GM08714 (cell line): ENCODE results near the gene GOLGA5.
"Not testable (repeated sequence)": the region's sequence is repeated elsewhere in the genome, so short reads cannot be mapped to it uniquely, and the experiment has no call there.

ENCODE experiments used
- H3K4me3 ChIP-seq: fragments of 200-500 bp; sonication (Bioruptor generic); 2 replicates; pipeline ENCODE4 v1.5.1; 2014; ENCODE audit warnings: mild to moderate bottlenecking, low read length, inconsistent platforms
- ZNF274 ChIP-seq: IDR thresholded peaks from 2 replicates; pipeline ENCODE4 v1.6.1; 2012; ENCODE audit warnings: mild to moderate bottlenecking, low read depth, low read length

The GOLGA5 gene

DNA sequence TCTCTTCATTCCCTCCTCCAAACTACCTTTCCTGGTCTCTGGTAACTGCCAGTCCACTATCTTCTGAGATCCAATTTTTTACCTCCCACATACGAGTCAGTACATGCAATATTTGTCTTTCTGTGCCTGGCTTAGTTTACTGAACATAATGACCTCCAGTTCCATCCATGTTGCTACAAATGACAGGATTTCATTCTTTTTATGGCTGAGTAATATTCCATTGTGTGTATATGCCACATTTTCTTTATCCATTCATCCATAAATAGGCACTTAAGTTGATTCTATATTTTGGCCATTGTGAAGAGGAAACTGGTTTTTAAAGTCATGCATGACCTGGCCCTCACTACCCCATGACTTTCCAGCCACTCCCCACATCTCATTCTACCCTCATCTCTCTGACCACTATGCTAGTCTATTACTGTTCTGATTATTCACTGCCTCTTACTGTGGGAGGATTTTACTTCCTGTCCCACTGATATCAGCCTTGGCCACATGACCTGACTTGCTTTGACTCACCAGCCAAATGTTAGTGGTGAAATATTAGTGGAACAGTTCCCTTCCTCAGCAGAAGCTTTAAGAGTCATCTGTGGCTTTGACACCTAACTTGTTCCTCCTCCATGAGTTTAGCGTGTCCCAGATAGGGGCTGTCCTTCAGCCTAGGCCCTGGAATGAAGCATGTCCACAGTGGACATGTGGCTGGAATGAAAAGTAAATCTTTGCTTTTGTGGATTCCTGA is 52.2 kb downstream of the GOLGA5 start:
- no peak for TF ChIP-seq ZNF274
- no peak overlapping the region for H3K4me3 ChIP-seq

DNA sequence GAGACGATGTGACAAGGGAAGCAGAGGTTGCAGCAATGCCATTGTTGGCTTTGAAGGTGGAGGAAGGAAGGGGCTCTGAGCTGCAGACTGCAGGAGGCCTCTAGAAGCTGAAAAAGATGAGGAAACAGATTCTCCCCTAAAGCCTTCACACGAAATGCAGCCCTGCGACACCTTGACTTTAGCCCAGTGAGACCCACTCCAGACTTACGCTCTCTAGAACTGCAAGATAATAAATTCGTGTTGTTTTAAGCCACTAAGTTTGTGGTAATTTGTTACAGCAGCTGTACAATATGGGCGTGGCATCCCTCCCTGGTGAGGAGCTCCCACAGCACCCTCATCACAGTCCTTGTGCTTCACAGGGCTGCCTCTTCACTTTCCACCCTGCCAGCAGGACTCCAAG is 53.2 kb downstream of the GOLGA5 start:
- H3K4me3 ChIP-seq, result no peak overlapping the region
- no peak for TF ChIP-seq ZNF274

DNA sequence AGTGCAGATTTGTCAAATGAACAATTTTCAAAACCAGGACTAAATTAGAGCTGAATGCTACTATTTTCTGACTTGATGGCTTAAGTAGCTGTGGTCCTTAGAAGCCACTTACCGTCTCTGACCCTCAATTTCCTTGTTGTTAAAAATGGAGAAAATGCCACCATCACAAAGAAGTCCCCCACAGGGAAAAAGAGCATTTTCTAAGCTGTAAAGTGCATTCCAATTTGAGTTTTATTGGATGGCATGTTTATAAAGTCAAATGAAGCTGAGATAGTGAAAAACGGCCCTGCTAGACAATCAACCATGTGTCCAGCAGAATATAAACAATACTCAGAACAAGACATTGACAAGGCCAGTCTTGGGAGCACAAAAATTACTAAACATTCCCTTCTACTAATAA is 53.6 kb downstream of the GOLGA5 start:
- TF ChIP-seq ZNF274, result no peak
- no peak overlapping the region for H3K4me3 ChIP-seq

DNA sequence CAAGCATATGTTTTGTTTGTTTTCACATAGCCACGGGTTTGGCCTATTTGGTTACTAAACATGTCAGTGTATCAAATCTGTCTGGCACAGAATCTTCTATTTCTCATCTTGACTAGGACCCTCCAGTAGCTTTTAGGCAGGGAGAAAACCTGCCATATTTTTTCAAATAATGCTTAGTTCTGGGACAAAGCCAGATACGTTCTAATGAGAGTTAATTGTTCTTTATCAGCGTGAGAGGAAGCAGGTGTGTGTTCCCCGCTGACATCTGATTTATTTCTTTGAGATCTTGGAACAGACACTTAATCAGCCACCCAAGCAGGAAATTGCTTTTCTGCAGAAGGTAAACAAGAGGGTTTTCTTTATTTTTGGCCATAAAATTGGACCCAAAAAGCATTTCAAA is 54.8 kb downstream of the GOLGA5 start:
- TF ChIP-seq ZNF274, result no peak
- H3K4me3 ChIP-seq, result no peak overlapping the region

DNA sequence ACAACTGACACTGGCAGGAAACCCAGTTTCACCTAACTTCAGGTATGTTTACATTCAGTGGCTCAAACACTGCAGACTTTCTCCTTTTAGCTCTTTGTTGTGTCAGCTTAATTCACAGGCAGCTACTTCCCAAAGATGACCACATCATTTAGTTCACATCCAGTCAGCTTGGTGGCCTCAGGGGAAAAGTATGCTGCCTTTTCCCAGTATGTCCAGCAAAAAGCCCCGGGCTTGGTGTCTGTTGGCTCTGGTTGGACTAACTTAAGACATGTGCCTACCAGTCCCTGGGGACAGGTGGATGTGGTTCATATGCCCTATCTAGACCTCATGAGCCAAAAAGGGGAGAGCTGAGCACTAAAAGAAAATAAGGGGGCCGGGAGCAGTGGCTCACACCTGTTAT is 56.4 kb downstream of the GOLGA5 start:
- no peak overlapping the region for H3K4me3 ChIP-seq
- no peak for TF ChIP-seq ZNF274

DNA sequence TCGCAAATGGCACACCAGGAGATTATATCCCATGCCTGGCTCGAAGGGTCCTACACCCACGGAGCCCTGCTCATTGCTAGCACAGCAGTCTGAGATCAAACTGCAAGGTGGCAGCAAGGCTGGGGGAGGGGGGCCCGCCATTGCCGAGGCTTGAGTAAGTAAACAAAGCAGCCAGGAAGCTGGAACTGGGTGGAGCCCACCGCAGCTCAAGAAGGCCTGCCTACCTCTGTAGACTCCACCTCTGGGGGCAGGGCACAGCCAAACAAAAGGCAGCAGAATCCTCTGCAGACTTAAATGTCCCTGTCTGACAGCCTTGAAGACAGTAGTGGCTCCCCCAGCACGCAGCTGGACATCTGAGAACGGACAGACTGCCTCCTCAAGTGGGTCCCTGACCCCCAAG is 59.0 kb downstream of the GOLGA5 start:
- H3K4me3 ChIP-seq, result not testable (repeated sequence)

DNA sequence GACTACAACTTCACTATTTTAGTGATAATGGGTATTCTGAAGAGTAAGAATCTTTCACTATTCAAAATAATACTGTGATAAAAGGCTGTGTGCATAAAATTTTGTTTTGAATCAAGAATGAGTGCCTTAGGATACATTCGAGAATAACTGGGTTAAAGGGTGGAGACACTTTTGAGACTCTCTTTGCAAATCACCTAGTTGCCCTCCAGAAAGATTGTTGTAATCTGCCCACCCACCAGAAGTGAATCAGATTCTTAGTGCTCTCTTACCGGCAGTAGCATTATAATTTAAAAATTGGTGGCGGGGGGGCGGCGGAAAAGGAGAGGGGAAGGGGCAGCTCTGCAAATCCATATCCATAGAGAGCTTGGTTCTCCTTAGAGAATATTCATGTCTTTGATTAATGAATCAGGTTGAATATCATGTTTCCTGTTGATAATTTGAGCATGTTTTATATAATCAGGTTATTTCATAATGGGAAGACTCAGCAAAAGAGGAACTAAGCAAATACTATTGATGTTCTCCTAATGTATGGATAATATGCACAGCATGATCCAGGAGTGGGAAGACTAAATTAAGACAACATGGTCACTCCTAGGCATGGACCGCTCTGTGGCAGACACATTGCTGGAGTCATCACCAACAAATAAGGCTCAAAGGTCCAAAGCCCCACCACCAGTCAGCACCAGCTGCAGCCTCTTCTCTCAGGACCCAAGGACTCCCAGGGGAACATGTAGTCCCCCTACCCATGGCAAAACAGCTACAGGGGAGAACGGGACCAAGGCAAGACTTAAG is 66.1 kb downstream of the GOLGA5 start:
- no peak overlapping the region for H3K4me3 ChIP-seq
- TF ChIP-seq ZNF274, result no peak

DNA sequence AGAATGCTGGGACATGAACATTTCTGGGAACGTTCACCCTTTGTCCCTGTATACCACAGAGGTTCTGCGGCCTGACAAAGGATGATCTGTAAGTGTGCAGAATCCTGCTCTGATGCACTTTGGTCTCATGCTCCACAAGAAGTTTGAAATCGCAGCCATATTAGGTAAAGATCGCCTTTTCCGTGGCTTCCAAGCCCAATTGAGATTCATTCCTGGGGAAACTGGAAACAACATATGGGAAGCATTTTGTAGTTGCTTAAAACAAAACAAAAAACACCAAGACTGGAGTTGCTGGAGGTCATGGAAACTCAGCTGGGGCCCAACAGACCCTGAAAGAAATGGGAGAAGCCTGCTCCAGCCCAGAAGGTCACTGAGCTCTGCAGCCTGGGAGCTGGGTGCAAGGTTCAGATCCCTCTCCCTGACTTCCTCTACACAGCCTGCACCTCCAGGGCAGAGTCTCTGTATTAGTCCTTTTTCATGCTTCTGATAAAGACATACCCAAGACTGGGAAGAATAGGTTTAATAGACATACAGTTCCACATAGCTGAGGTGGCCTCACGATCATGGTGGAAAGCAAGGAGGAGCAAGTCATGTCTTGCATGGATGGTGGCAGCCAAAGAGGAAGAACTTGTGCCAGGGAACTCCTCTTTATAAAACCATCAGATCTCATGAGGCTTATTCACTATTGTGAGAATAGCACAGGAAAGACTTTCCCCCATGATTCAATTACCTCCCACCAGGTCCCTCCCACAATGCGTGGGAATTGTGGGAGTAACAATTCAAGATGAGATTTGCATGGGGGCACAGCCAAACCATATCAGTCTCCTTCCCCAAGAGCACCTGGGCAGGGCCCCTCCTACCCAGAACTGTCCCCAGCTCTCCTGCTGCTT is 68.0 kb downstream of the GOLGA5 start:
- no peak for TF ChIP-seq ZNF274
- H3K4me3 ChIP-seq, result no peak overlapping the region

DNA sequence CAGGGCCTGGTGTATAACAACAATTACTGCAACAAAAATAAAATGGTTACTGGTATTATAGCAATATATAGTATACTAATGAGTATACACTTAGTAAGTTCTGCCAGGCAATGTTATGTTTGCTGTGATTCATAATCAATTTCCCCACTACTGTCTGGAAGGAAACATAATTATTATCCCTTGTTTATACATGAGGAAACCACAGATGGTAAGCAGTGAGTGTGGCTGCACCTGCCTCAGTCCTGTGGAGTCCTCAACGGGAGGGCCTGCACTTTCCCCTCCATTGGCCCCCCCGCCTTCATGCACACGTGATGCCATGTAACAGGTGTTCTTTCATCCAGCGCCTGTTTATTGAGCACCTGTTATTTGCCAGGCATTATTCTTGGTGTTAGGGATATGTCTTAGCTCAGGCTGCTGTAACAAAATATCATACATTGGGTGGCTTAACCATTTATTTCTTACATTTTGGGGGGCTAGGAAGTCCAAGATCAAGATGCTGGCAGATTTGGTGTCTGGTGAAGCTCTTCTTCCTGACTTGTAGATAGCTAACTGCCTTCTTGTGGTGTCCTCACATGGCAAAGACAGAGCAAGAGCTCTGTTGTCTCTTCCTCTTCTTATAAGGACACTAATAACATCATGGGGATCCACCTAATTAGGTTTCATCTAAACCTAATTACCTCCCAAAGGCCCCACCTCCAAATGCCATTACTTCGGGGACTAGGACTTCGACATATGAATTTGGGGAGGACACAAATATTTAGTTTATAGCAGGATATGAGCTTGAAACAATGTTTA is 69.4 kb downstream of the GOLGA5 start:
- H3K4me3 ChIP-seq, result no peak overlapping the region
- no peak for TF ChIP-seq ZNF274

DNA sequence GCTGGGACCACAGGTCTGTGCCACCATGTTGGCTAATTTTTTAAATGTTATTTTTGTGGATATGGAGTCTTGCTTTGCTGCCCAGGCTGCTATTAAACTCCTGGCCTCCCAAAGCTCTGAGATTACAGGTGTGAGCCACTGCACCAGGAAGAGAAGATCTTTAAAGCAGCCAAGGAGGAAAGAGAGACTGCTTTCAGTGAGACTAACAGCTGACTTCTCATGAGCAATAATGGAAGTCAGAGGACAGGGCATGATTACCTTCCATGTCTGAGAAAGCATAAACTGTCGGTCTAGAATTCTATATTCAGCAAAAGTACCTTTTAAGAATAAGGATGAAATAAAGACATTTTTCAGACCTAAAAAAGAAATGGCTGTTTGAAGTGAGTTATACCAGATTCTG is 71.6 kb downstream of the GOLGA5 start:
- TF ChIP-seq ZNF274, result no peak
- no peak overlapping the region for H3K4me3 ChIP-seq

DNA sequence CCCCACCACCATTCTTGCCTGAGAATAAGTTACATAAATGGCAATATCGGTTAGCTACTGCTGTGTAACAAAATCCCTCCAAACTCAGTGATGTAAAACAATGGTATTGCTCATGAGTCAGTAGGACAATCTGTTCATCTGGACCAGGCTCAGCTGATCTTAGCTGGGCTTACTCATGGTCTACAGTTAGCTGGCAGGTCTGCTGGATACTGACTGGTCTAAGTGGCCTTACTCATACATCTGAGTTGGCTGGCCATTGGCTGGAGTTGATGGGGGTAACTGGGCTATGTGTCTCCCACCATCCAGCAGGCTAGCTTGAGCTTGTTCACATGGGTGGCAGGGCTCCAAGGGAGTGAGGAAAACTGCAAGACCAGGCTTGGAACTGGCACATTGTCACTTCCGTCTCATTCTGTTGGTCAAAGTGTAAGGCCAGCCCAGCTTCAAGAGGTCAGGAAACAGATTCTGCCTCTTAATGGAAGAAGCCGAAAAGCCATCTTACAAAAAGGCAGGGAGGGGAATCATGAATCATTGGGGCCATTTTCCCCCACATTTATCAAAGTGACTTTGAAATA is 72.2 kb downstream of the GOLGA5 start:
- TF ChIP-seq ZNF274, result no peak
- no peak overlapping the region for H3K4me3 ChIP-seq

DNA sequence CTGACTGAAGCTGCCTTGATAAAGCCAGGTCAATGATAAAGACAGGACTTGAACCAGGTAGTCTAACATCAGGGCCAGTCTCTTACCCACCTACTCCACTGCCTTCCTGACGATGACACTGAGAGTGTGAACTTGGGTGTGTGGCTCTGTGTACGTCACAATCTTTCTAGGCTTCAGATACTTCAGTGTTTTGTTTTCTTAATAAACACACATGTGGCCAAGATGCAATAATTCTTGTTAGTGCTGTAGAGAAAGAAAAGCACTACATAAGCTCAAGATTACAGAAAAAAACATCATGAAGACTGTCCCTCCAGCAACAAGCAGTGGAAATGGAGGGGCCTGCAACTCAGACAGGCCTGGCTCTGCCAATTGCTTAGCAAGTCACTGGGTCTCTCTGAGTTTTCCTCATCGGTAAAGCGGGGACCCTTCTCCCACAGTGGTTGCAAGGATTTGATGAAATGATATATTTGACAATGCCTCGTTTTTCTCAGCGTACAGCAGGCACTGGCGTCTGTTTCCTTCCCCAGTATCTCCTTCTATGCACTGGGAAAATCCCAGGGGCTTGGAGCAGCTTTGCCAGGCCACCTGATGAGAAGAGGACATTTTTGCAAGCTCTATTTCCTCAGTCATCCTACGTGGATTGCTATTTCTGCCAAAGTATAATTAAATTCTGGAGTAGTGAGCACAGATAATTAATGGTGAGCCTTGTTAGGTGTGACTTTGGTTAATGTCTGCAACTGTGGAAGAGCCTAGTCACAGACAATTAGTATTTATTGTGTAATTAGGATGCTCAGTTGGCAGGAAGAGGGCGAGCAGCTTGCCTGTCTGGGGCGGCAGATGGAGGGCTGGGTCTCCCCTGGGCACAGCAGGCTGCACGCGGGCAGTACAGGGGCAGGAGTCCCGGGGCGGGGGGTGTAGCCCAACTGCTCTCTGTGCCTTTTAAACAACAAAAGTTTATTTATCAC is 73.1 kb downstream of the GOLGA5 start:
- H3K4me3 ChIP-seq, result no peak overlapping the region
- TF ChIP-seq ZNF274, result no peak
